ENCODE measurements around the gene RPS6KC1. TPM values are rescaled to one million over a fixed set of nuclear protein-coding genes. Genes with fewer than 3 reads are reported as not detected.
"Not testable (repeated sequence)": the region's sequence is repeated elsewhere in the genome, so short reads cannot be mapped to it uniquely, and the experiment has no call there.

RPS6KC1 gene
- total RNA-seq, 2 experiments from 2014 or later: 6.2 to 7.0 TPM

DNA sequence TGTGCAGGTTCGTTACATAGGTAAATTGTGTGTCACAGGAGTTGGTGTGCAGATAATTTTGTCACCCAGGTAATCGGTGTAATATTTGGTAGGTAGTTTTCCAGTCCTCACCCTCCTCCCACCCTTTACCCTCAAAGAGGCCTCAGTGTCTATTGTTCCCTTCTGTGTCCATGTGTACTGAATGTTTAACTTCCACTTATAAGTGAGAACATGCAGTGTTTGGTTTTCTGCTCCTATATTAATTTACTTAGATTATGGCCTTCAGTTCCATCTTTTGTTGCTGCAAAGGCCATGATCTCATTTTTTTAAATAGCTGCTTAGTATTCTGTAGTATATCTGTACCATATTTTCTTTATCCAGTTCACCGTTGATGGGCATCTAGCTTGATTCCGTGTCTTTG is 87.3 kb downstream of the RPS6KC1 start:
- POLR2A ChIA-PET: no interaction called here
- Mint-ChIP-seq H3K36me3 (ENCODE audit: low read depth) (peaks cover 60% of the 10 kb centered on the region), H3K27ac (no peak overlapping the region), H3K4me3 (no peak overlapping the region), H3K9me3 (no peaks in the 10 kb centered on the region), H3K27me3 (no peaks in the 10 kb centered on the region), H3K4me1 (ENCODE audit: low read depth) (peaks cover 30% of the 10 kb centered on the region)
- Histone ChIP-seq H3K27me3 (ENCODE audit: control insufficient read depth in 1 of 2, insufficient read depth in 2 of 2, low read length in 2 of 2) (no peaks in the 10 kb centered on the region), H3K9me3 (ENCODE audit: control insufficient read depth in 1 of 2, insufficient read depth in 1 of 2, low read length in 2 of 2) (no peaks in the 10 kb centered on the region), H3K4me3 (ENCODE audit: low read length) (no peak overlapping the region), H3K4me1 (ENCODE audit: insufficient read depth, low read length) (no peaks in the 10 kb centered on the region), H3K36me3 (ENCODE audit: insufficient read depth, low read length) (no peaks in the 10 kb centered on the region), H3K27ac (ENCODE audit: low read depth in 1 of 2, low read length in 2 of 2) (no peak overlapping the region)
- intact Hi-C loops (cut with DNase I, micrococcal nuclease): no loop called here
- ATAC-seq (ENCODE audit: poor library complexity) (no peak), DNase-seq (no peak)
- CTCF ChIA-PET: no interaction called here
- TF ChIP-seq, protein P1, sequence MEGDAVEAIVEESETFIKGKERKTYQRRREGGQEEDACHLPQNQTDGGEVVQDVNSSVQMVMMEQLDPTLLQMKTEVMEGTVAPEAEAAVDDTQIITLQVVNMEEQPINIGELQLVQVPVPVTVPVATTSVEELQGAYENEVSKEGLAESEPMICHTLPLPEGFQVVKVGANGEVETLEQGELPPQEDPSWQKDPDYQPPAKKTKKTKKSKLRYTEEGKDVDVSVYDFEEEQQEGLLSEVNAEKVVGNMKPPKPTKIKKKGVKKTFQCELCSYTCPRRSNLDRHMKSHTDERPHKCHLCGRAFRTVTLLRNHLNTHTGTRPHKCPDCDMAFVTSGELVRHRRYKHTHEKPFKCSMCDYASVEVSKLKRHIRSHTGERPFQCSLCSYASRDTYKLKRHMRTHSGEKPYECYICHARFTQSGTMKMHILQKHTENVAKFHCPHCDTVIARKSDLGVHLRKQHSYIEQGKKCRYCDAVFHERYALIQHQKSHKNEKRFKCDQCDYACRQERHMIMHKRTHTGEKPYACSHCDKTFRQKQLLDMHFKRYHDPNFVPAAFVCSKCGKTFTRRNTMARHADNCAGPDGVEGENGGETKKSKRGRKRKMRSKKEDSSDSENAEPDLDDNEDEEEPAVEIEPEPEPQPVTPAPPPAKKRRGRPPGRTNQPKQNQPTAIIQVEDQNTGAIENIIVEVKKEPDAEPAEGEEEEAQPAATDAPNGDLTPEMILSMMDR (IDR thresholded peaks at IDR 0.05): no peak

DNA sequence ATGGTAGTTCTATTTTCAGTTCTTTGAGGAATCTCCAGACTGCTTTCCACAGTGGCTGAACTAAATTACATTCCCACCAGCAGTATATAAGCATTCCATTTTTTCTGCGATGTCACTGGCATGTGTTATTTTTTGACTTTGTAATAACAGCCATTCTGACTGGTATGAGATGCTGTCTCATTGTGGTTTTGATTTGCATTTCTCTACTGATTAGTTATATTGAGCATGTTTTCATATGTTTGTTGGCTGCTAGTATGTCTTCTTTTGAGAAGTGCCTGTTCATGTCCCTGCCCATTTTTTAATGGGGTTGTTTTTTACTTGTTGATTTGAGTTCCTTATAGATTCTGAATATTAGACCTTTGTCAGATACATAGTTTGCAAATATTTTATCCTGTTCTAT is 87.9 kb downstream of the RPS6KC1 start:
- H3K27me3 Mint-ChIP-seq: no peaks in the 10 kb centered on the region
- H3K9me3 Mint-ChIP-seq: no peaks in the 10 kb centered on the region
- no peak for ATAC-seq (ENCODE audit: poor library complexity)
- Histone ChIP-seq H3K9me3 (ENCODE audit: control insufficient read depth in 1 of 2, insufficient read depth in 1 of 2, low read length in 2 of 2) (no peaks in the 10 kb centered on the region), H3K4me1 (ENCODE audit: insufficient read depth, low read length) (no peaks in the 10 kb centered on the region), H3K27me3 (ENCODE audit: control insufficient read depth in 1 of 2, insufficient read depth in 2 of 2, low read length in 2 of 2) (no peaks in the 10 kb centered on the region), H3K27ac (ENCODE audit: low read depth in 1 of 2, low read length in 2 of 2) (no peak overlapping the region), H3K4me3 (ENCODE audit: low read length) (no peak overlapping the region), H3K36me3 (ENCODE audit: insufficient read depth, low read length) (no peaks in the 10 kb centered on the region)
- H3K36me3 Mint-ChIP-seq (ENCODE audit: low read depth): peaks cover 64% of the 10 kb centered on the region
- H3K4me1 Mint-ChIP-seq (ENCODE audit: low read depth): peaks cover 30% of the 10 kb centered on the region
- TF ChIP-seq, protein P1 (IDR thresholded peaks at IDR 0.05): no peak
- H3K27ac Mint-ChIP-seq: no peak overlapping the region
- intact Hi-C loops (cut with DNase I, micrococcal nuclease): no loop called here
- ChIA-PET POLR2A (no interaction called here), CTCF (no interaction called here)
- no peak for DNase-seq
- H3K4me3 Mint-ChIP-seq: no peak overlapping the region

DNA sequence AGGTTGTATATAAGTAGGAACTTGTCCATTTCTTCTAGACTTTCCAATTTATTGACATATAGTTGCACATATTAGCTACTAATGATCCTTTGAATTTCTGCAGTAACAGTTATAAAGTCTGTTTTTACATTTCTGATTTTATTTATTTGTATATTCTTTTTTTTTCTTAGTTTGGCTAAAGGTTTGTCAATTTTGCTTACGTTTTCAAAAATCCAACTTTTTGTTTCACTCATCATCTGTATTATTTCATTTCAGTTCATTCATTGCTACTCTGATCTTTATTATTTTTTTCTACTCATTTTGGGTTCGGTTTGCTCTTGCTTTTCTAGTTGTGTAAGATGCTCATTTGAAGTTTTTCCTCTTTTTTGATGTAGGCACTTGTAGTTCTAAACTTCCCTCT is 97.9 kb downstream of the RPS6KC1 start:
- peaks cover 3% of the 10 kb centered on the region for H3K9me3 Mint-ChIP-seq
- no peaks in the 10 kb centered on the region for H3K27me3 Mint-ChIP-seq
- Histone ChIP-seq H3K36me3 (ENCODE audit: insufficient read depth, low read length) (no peaks in the 10 kb centered on the region), H3K27ac (ENCODE audit: low read depth in 1 of 2, low read length in 2 of 2) (no peak overlapping the region), H3K4me3 (ENCODE audit: low read length) (no peak overlapping the region), H3K4me1 (ENCODE audit: insufficient read depth, low read length) (no peaks in the 10 kb centered on the region), H3K9me3 (ENCODE audit: control insufficient read depth in 1 of 2, insufficient read depth in 1 of 2, low read length in 2 of 2) (peaks cover 0 to 5% of the 10 kb centered on the region in 2 experiments), H3K27me3 (ENCODE audit: control insufficient read depth in 1 of 2, insufficient read depth in 2 of 2, low read length in 2 of 2) (no peaks in the 10 kb centered on the region)
- no peak for DNase-seq
- TF ChIP-seq, protein P1 (IDR thresholded peaks at IDR 0.05): no peak
- intact Hi-C loops (cut with DNase I, micrococcal nuclease): no loop called here
- no peaks in the 10 kb centered on the region for H3K4me1 Mint-ChIP-seq (ENCODE audit: low read depth)
- ChIA-PET POLR2A (no interaction called here), CTCF (no interaction called here)
- H3K4me3 Mint-ChIP-seq: no peak overlapping the region
- H3K27ac Mint-ChIP-seq: no peak overlapping the region
- ATAC-seq (ENCODE audit: poor library complexity): no peak
- peaks cover 63% of the 10 kb centered on the region for H3K36me3 Mint-ChIP-seq (ENCODE audit: low read depth)

DNA sequence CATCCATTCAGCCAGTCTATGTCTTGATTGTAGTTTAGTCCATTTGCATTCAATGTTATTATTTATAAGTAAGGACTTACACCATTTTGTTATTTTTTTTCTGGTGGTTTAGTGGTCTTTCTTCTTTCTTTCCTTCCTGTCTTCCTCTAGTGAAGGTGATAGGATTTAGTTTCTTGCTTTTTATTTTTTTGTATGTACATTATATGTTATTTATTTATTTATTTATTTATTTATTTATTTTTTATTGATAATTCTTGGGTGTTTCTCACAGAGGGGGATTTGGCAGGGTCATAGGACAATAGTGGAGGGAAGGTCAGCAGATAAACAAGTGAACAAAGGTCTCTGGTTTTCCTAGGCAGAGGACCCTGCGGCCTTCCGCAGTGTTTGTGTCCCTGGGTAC is 99.0 kb downstream of the RPS6KC1 start:
- H3K4me1 Mint-ChIP-seq (ENCODE audit: low read depth); DNase-seq; H3K27ac Mint-ChIP-seq; H3K27me3 ChIP-seq (ENCODE audit: control insufficient read depth in 1 of 2, insufficient read depth in 2 of 2, low read length in 2 of 2); H3K27me3 Mint-ChIP-seq; H3K4me3 Mint-ChIP-seq; H3K4me3 ChIP-seq (ENCODE audit: low read length); intact Hi-C loops (cut with DNase I, micrococcal nuclease); H3K4me1 ChIP-seq (ENCODE audit: insufficient read depth, low read length); H3K27ac ChIP-seq (ENCODE audit: low read depth in 1 of 2, low read length in 2 of 2); CTCF ChIA-PET; H3K9me3 Mint-ChIP-seq; ATAC-seq (ENCODE audit: poor library complexity); H3K36me3 ChIP-seq (ENCODE audit: insufficient read depth, low read length); H3K9me3 ChIP-seq (ENCODE audit: control insufficient read depth in 1 of 2, insufficient read depth in 1 of 2, low read length in 2 of 2); POLR2A ChIA-PET: not testable (repeated sequence)
- H3K36me3 Mint-ChIP-seq (ENCODE audit: low read depth): peaks cover 63% of the 10 kb centered on the region

All from CD4-positive, alpha-beta T cell (primary cell).